Keratinocyte (primary cell): ENCODE results near the gene MIXL1.

ENCODE experiments used
- EZH2 ChIP-seq: IDR thresholded peaks from one replicate; pipeline ENCODE4 v1.6.1; 2012; ENCODE audit warnings: inconsistent platforms, mild to moderate bottlenecking, low read length, moderate library complexity
- TF ChIP-seq, protein P1 (sequence below), 3 experiments: IDR thresholded peaks in 1 of 3; conservative IDR thresholded peaks in 1 of 3; optimal IDR thresholded peaks in 1 of 3; 2 replicates in 2 of 3; 3 replicates in 1 of 3; pipeline versions ENCODE3 to v1.5.1; 2011; ENCODE audit warnings: low read length in 3 of 3, mild to moderate bottlenecking in 3 of 3, moderate library complexity in 2 of 3, control low read depth in 1 of 3, inconsistent platforms in 1 of 3; ENCODE audit not compliant: insufficient read depth in 2 of 3; ENCODE audit errors: extremely low read depth in 1 of 3

DNA sequence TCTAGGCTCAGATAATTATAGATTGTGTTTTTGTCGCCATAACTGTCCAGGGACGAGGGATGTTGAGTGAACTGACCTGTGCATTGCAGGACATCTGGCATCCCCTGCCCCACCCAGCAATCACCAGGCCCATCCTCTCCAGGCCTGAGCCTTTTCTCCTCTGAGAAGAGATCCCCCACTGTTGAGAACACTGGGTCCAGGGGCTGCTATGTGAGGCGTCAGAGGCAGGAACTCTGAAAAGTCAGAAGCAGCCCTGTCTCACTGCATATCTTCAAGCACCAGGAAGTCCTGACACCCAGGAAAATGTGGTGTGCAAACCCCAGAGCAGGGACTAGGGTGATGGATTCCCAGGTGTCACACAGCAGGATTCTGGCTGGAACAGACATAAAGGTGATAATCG lies 19.8 kb upstream of the MIXL1 start:
- no peak for TF ChIP-seq EZH2
- TF ChIP-seq, protein P1, sequence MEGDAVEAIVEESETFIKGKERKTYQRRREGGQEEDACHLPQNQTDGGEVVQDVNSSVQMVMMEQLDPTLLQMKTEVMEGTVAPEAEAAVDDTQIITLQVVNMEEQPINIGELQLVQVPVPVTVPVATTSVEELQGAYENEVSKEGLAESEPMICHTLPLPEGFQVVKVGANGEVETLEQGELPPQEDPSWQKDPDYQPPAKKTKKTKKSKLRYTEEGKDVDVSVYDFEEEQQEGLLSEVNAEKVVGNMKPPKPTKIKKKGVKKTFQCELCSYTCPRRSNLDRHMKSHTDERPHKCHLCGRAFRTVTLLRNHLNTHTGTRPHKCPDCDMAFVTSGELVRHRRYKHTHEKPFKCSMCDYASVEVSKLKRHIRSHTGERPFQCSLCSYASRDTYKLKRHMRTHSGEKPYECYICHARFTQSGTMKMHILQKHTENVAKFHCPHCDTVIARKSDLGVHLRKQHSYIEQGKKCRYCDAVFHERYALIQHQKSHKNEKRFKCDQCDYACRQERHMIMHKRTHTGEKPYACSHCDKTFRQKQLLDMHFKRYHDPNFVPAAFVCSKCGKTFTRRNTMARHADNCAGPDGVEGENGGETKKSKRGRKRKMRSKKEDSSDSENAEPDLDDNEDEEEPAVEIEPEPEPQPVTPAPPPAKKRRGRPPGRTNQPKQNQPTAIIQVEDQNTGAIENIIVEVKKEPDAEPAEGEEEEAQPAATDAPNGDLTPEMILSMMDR (optimal IDR thresholded peaks at IDR 0.05 in 1 of 3, IDR thresholded peaks at IDR 0.05 in 1 of 3, conservative IDR thresholded peaks at IDR 0.05 in 1 of 3; ENCODE audit: extremely low read depth in 1 of 3, insufficient read depth in 2 of 3, low read length in 3 of 3), result no peak
